ENCODE data around the gene PIGT.
"Not testable (repeated sequence)": the region's sequence is repeated elsewhere in the genome, so short reads cannot be mapped to it uniquely, and the experiment has no call there.

The PIGT gene

GRCh38 chr20:45467172-45467571 is 51.2 kb downstream of the PIGT start:
- no peak for DNase-seq

GRCh38 chr20:45467861-45468260 is 51.9 kb downstream of the PIGT start:
- no peak for DNase-seq

- DNase-seq: no peak
Measured at GRCh38 chr20:45469336-45470261, 53.7 kb downstream of the PIGT start, which contains the start of gene WFDC2. Gene WFDC2, plus strand, starts transcription at chr20:45469753. Its CDS starts 29 bp downstream, at chr20:45469782.

GRCh38 chr20:45470262-45470931 is 54.5 kb downstream of the PIGT start:
- DNase-seq: no peak

GRCh38 chr20:45470937-45471336 is 55.0 kb downstream of the PIGT start:
- DNase-seq: no peak

GRCh38 chr20:45472286-45472685 is 56.3 kb downstream of the PIGT start:
- not testable (repeated sequence) for DNase-seq

Data from NCI-H1694 treated with DMSO at 0.1 percent for 48 hours (cell line).